ENCODE results near the gene MIOX. TPM values are rescaled to one million over a fixed set of nuclear protein-coding genes. Genes with fewer than 3 reads are reported as not detected.

MIOX gene
- total and polyA plus RNA-seq, 9 of the 15 experiments (the other 6 are each of a cell fraction or from before 2014, with no cell fraction given) = 0.08 TPM; not detected in 8

- no peak for TF ChIP-seq NFE2 (IDR thresholded peaks at IDR 0.05; ENCODE audit: low read depth)
- TF ChIP-seq ZNF175 (CRISPR knock-in tag; IDR thresholded peaks at IDR 0.05; ENCODE audit: low read depth) = no peak
- no peak for TF ChIP-seq ZNF3 (CRISPR knock-in tag; IDR thresholded peaks at IDR 0.05)
- TF ChIP-seq, protein P1, sequence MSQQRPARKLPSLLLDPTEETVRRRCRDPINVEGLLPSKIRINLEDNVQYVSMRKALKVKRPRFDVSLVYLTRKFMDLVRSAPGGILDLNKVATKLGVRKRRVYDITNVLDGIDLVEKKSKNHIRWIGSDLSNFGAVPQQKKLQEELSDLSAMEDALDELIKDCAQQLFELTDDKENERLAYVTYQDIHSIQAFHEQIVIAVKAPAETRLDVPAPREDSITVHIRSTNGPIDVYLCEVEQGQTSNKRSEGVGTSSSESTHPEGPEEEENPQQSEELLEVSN (IDR thresholded peaks at IDR 0.05; ENCODE audit: borderline replicate concordance in 1 of 2, extremely low read depth in 1 of 2, insufficient read depth in 1 of 2, insufficient read length in 1 of 2, low read depth in 1 of 2, low read length in 1 of 2, poor library complexity in 1 of 2, severe bottlenecking in 1 of 2) = peak in 1 of 2 experiments; percentile 58
- no peak for TF ChIP-seq FOXA1 (IDR thresholded peaks at IDR 0.05; ENCODE audit: borderline replicate concordance)
- peak; percentile 76; the same call in 1 of the 2 replicates for TF ChIP-seq NKRF (IDR thresholded peaks at IDR 0.05; ENCODE audit: borderline replicate concordance)
- TF ChIP-seq ZNF134 (CRISPR knock-in tag; conservative IDR thresholded peaks at IDR 0.05) = no peak
- no peak for TF ChIP-seq RBM14 (IDR thresholded peaks at IDR 0.05; ENCODE audit: borderline replicate concordance, insufficient read depth, low read depth, low read length)
- no peak for TF ChIP-seq POLR3G (IDR thresholded peaks at IDR 0.05; ENCODE audit: extremely low read depth, insufficient read length, insufficient replicate concordance)
- no peak for TF ChIP-seq SRSF1 (IDR thresholded peaks at IDR 0.05; ENCODE audit: low read depth, low read length)
- no peak for TF ChIP-seq FOXA3 (CRISPR knock-in tag; conservative IDR thresholded peaks at IDR 0.05 in 1 of 2, IDR thresholded peaks at IDR 0.05 in 1 of 2)
- TF ChIP-seq NR0B1 (IDR thresholded peaks at IDR 0.05; ENCODE audit: partially characterized antibody) = no peak
Observed at GRCh38 chr22:50507991-50508884, 21.6 kb downstream of the MIOX start, which contains the start of gene NCAPH2 (continued).
